DMS53 treated with DMSO at 0.1 percent for 48 hours (cell line): ENCODE measurements around the gene GPR152.
"Not testable (repeated sequence)": the region's sequence is repeated elsewhere in the genome, so short reads cannot be mapped to it uniquely, and the experiment has no call there.

Experiments
- DNase-seq: peaks from one replicate; lab custom pipeline; 2025; ENCODE audit not compliant: unreplicated experiment; lab: John Stamatoyannopoulos, UW

The GPR152 gene

GRCh38 chr11:67428052-67429001 is 24.2 kb downstream of the GPR152 start, which contains the start of gene RPS6KB2:
RPS6KB2 (plus strand) TSS chr11:67428494; CDS start chr11:67428546, 52 bp downstream.
- peak; percentile 97 for DNase-seq

- not testable (repeated sequence) for DNase-seq
These were observed 25.1 kb downstream of the GPR152 start for GRCh38 chr11:67427364-67427859.

GRCh38 chr11:67423891-67424613 is 28.5 kb downstream of the GPR152 start:
- DNase-seq = no peak

GRCh38 chr11:67423466-67423865 is 29.1 kb downstream of the GPR152 start:
- DNase-seq = no peak

- no peak for DNase-seq
These were observed 29.6 kb downstream of the GPR152 start for GRCh38 chr11:67422891-67423290.

GRCh38 chr11:67421430-67422031 is 31.0 kb downstream of the GPR152 start:
- DNase-seq = no peak

- peak; percentile 85 for DNase-seq
These were observed 31.7 kb downstream of the GPR152 start for GRCh38 chr11:67420646-67421429.

- DNase-seq = no peak
These were observed 32.3 kb downstream of the GPR152 start for GRCh38 chr11:67420147-67420645.

GRCh38 chr11:67419325-67420049 is 33.0 kb downstream of the GPR152 start:
- no peak for DNase-seq

GRCh38 chr11:67418476-67419281 is 33.9 kb downstream of the GPR152 start:
- no peak for DNase-seq

- no peak for DNase-seq
These were observed 35.1 kb downstream of the GPR152 start for GRCh38 chr11:67417425-67417824.

GRCh38 chr11:67416416-67417335 is 35.9 kb downstream of the GPR152 start:
- DNase-seq = peak; percentile 31

- DNase-seq = peak; percentile 19
These were observed 36.8 kb downstream of the GPR152 start, which contains the start of gene CARNS1 for GRCh38 chr11:67415501-67416304. CARNS1 (plus strand) TSS chr11:67415678; CDS start chr11:67416200, 522 bp downstream.

GRCh38 chr11:67413266-67413849 is 39.2 kb downstream of the GPR152 start:
- no peak for DNase-seq

- no peak for DNase-seq
These were observed 39.9 kb downstream of the GPR152 start for GRCh38 chr11:67412495-67413179.

GRCh38 chr11:67411785-67412152 is 40.8 kb downstream of the GPR152 start:
- no peak for DNase-seq
